Upper lobe of left lung (tissue), 4 donors: Measurements from ENCODE around the gene TMEM139.

ENCODE experiments used
- CTCF ChIP-seq, 6 experiments: fragments of 450-650 bp in 4 of 6; fragments of 200-600 bp in 2 of 6; sonication (generic) in 2 of 6; IDR thresholded peaks; one replicate each; pipeline ENCODE4 v1.5.1; 2016 to 2019; ENCODE audit warnings: antibody characterized with exemption in 6 of 6
- POLR2AphosphoS5 ChIP-seq, 2 donors: sonication (generic); formaldehyde crosslinking; IDR thresholded peaks; one replicate each; pipeline ENCODE4 v1.5.1; 2017; ENCODE audit warnings: antibody characterized with exemption in 2 of 2

GRCh38 chr7:143256932-143257331, 27.8 kb upstream of the TMEM139 start:
- TF ChIP-seq CTCF (IDR thresholded peaks at IDR 0.05) (no peak), POLR2AphosphoS5 (IDR thresholded peaks at IDR 0.05) (no peak)
